Keratinocyte (primary cell): ENCODE results near the gene MARCHF3.

Experiments
- EZH2 ChIP-seq: IDR thresholded peaks from one replicate; pipeline ENCODE4 v1.6.1; 2012; ENCODE audit warnings: inconsistent platforms, mild to moderate bottlenecking, low read length, moderate library complexity
- TF ChIP-seq, protein P1 (sequence below), 3 experiments: IDR thresholded peaks in 1 of 3; conservative IDR thresholded peaks in 1 of 3; optimal IDR thresholded peaks in 1 of 3; 2 replicates in 2 of 3; 3 replicates in 1 of 3; pipeline versions ENCODE3 to v1.5.1; 2011; ENCODE audit warnings: low read length in 3 of 3, mild to moderate bottlenecking in 3 of 3, moderate library complexity in 2 of 3, control low read depth in 1 of 3, inconsistent platforms in 1 of 3; ENCODE audit not compliant: insufficient read depth in 2 of 3; ENCODE audit errors: extremely low read depth in 1 of 3

GRCh38 chr5:126926187-126926586 is 104.2 kb downstream of the MARCHF3 start:
- TF ChIP-seq, protein P1, sequence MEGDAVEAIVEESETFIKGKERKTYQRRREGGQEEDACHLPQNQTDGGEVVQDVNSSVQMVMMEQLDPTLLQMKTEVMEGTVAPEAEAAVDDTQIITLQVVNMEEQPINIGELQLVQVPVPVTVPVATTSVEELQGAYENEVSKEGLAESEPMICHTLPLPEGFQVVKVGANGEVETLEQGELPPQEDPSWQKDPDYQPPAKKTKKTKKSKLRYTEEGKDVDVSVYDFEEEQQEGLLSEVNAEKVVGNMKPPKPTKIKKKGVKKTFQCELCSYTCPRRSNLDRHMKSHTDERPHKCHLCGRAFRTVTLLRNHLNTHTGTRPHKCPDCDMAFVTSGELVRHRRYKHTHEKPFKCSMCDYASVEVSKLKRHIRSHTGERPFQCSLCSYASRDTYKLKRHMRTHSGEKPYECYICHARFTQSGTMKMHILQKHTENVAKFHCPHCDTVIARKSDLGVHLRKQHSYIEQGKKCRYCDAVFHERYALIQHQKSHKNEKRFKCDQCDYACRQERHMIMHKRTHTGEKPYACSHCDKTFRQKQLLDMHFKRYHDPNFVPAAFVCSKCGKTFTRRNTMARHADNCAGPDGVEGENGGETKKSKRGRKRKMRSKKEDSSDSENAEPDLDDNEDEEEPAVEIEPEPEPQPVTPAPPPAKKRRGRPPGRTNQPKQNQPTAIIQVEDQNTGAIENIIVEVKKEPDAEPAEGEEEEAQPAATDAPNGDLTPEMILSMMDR (optimal IDR thresholded peaks at IDR 0.05 in 1 of 3, IDR thresholded peaks at IDR 0.05 in 1 of 3, conservative IDR thresholded peaks at IDR 0.05 in 1 of 3; ENCODE audit: extremely low read depth in 1 of 3, insufficient read depth in 2 of 3, low read length in 3 of 3) = no peak
- TF ChIP-seq EZH2 = no peak
